A549 (cell line): Measurements from ENCODE around the gene PRKRIP1. TPM values are rescaled to one million over a fixed set of nuclear protein-coding genes. Genes with fewer than 3 reads are reported as not detected.
A peak's percentile ranks its signal among the peaks of the same experiment; 100 is the strongest.

Experiments
- ATAC-seq, 2 experiments: fragments of 200-7000 bp in 1 of 2; fragments of >200 bp in 1 of 2; cut with Nextera tagmentation in 1 of 2; cut with Tn5 transposase in 1 of 2; 3 replicates each; pipeline versions ENCODE4 v1.8.0 to v1.9.1; 2018 to 2020; ENCODE audit warnings: mild to moderate bottlenecking in 1 of 2, moderate library complexity in 1 of 2
- CTCF ChIA-PET: fragments of 300-600 bp; sonication (Branson Sonifier 250); formaldehyde crosslinking; extraction: SDS; loops from one replicate; lab custom pipeline; 2021; ENCODE audit warnings: antibody characterized with exemption, inconsistent platforms; lab: Yijun Ruan, JAX
- POLR2A ChIA-PET: fragments of 350-600 bp; formaldehyde crosslinking; extraction: SDS; loops from one replicate; lab custom pipeline; 2021; ENCODE audit warnings: antibody characterized with exemption, inconsistent platforms; lab: Yijun Ruan, JAX
- DNase-seq, 2 experiments: peaks; one replicate each; pipeline versions ENCODE4 v3.0.0 to v3.0.0-alpha.2; 2011 to 2016; ENCODE audit warnings: low read depth in 1 of 2, low spot score in 1 of 2
- FAIRE-seq: peaks from 2 replicates; lab custom pipeline; 2011; peaks lifted over from hg19 to GRCh38; lab: Jason Lieb, UNC
- H3K27ac ChIP-seq, 2 experiments: fragments of >200 bp; sonication (Bioruptor Twin); formaldehyde crosslinking; 3 replicates each; pipeline ENCODE4 v1.5.1; 2016 to 2017
- H3K4me1 ChIP-seq: fragments of >200 bp; sonication (Bioruptor Twin); formaldehyde crosslinking; 3 replicates; pipeline ENCODE4 v1.6.1; 2016
- H3K4me2 ChIP-seq: fragments of >200 bp; sonication (Bioruptor Twin); formaldehyde crosslinking; 3 replicates; pipeline ENCODE4 v1.6.1; 2016
- H3K4me3 ChIP-seq: fragments of >200 bp; sonication (Bioruptor Twin); formaldehyde crosslinking; 3 replicates; pipeline ENCODE4 v1.5.1; 2016
- H3K9me3 ChIP-seq: fragments of >200 bp; sonication (Bioruptor Twin); formaldehyde crosslinking; 3 replicates; pipeline ENCODE4 v1.6.1; 2016
- CBX2 ChIP-seq: fragments of 200-600 bp; sonication (generic); IDR thresholded peaks from 2 replicates; pipeline ENCODE4 v1.6.1; 2016; ENCODE audit warnings: low read depth, mild to moderate bottlenecking, borderline replicate concordance
- CTCF ChIP-seq: fragments of >200 bp; sonication (Bioruptor Twin); formaldehyde crosslinking; IDR thresholded peaks from 3 replicates; pipeline ENCODE4 v1.5.1; 2016
- FOSL2 ChIP-seq, 2 experiments: fragments of 450-650 bp in 1 of 2; fragments of >200 bp in 1 of 2; sonication (Bioruptor Twin) in 1 of 2; formaldehyde crosslinking; IDR thresholded peaks; 2 replicates each; pipeline versions ENCODE4 v1.5.0 to v1.6.1; 2016 to 2020; ENCODE audit warnings: mild to moderate bottlenecking in 1 of 2, moderate library complexity in 1 of 2
- GATA3 ChIP-seq: IDR thresholded peaks from 2 replicates; pipeline ENCODE4 v1.6.1; 2012; ENCODE audit warnings: borderline replicate concordance
- HOXB13 ChIP-seq: fragments of 250-450 bp; sonication (Bioruptor Pico); IDR thresholded peaks from 2 replicates; pipeline ENCODE4 v1.5.0; 2020; ENCODE audit warnings: low read depth, mild to moderate bottlenecking, moderate library complexity
- JUN ChIP-seq, 2 experiments: fragments of >200 bp; sonication (Bioruptor Twin); formaldehyde crosslinking; IDR thresholded peaks; 2 replicates in 1 of 2; 3 replicates in 1 of 2; pipeline ENCODE4 v1.6.1; 2016 to 2017
- MAX ChIP-seq: IDR thresholded peaks from 2 replicates; pipeline ENCODE4 v1.6.1; 2012
- MYC ChIP-seq: IDR thresholded peaks from 2 replicates; pipeline ENCODE4 v1.6.1; 2012; ENCODE audit warnings: mild to moderate bottlenecking, inconsistent platforms, low read length, improper control_type of control experiment, borderline replicate concordance
- NPAS2 ChIP-seq: fragments of 250-450 bp; sonication (Bioruptor Pico); IDR thresholded peaks from 2 replicates; pipeline ENCODE4 v1.8.0; 2022; ENCODE audit warnings: mild to moderate bottlenecking, moderate library complexity, borderline replicate concordance
- RCOR1 ChIP-seq: fragments of 150-350 bp; IDR thresholded peaks from 2 replicates; pipeline ENCODE4 v1.6.1; 2014; ENCODE audit warnings: antibody characterized with exemption, low read length, low read depth
- REST ChIP-seq: fragments of 200-600 bp; sonication (generic); IDR thresholded peaks from 2 replicates; pipeline ENCODE4 v1.6.1; 2016; ENCODE audit warnings: antibody characterized with exemption, mild to moderate bottlenecking, moderate library complexity
- TFCP2L1 ChIP-seq: fragments of 250-450 bp; sonication (Bioruptor Pico); IDR thresholded peaks from 2 replicates; pipeline ENCODE4 v1.5.0; 2021; ENCODE audit warnings: mild to moderate bottlenecking
- ZC3H11A ChIP-seq: fragments of 450-650 bp; IDR thresholded peaks from 2 replicates; pipeline ENCODE4 v1.6.1; 2014; ENCODE audit warnings: antibody characterized with exemption, mild to moderate bottlenecking
- WGBS: methylation state at CpG from one replicate; pipeline ENCODE4 v1.1.6; 2017; ENCODE audit errors: missing lambda C conversion rate; 5-methylcytosine and 5-hydroxymethylcytosine counted together
- polyA plus RNA-seq, 4 experiments: library from polyadenylated mRNA; depleted of rRNA in 3 of 4; stranded (reverse); fragments of >200 nt; fragmentation: RNase III in 1 of 4; extraction: RNeasy Plus Mini Kit Qiagen cat#74134 plus additional on column Dnase treatment in 1 of 4; gene quantifications; 2 replicates in 3 of 4; 3 replicates in 1 of 4; pipeline ENCODE4 v1.2.3, GENCODE V29; 2011 to 2017
- TF ChIP-seq, protein P1 (sequence below): IDR thresholded peaks from 2 replicates; pipeline ENCODE4 v1.6.1; 2012; ENCODE audit warnings: low read depth, borderline replicate concordance

PRKRIP1 gene
- polyA plus RNA-seq, 2 of the 4 experiments (the other 2 are of a cell fraction) = 15.4 to 24.1 TPM

DNA sequence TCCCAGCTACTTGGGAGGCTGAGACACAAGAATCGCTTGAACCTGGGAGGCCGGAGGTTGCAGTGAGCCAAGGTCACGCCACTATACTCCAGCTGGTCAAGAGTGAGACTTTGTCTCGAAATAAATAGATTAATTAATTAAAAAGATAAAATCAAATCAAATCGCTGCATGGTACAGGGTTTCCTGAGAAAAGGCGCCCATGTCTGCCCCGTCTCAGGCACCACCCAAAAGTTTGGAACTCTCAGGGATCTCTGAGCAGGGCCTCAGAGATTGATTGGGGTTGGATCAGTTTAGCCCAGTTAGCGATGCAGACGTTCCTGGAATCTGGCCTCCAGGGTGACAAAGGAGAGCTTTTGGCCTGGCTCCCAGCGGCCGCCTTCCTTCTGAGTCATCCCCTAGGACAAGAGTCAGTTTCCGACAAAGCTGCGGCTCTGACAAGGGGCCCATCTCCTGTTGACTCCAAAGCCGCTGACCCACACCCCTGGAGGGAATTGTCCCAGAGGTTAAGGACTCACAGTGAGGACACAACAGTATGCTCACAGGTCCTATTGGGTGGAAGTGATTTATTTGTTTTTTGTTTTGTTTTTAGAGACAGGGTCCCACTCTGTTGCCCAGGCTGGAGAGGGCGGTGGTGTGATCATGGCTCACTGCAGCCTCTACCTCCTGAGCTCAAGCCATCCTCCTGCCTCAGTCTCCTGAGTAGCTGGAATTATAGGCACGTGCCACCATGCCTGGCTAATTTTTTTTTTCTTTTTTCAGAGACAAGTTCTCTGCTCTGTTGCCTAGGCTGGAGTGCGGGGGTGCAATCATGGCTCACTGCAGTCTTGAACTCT, 44.0 kb downstream of the PRKRIP1 start:
- CTCF ChIA-PET = interaction anchor here (0.9 to 2.6 kb wide), 6 partner anchors 17 to 35 kb away, joined by 3 to 9 read pairs (median 3); no protein-coding TSS in a partner anchor
- POLR2A ChIA-PET = no interaction called here
- peak overlapping the region; percentile 44 to 65; a peak in 5 of 6 replicates for H3K27ac ChIP-seq
- TF ChIP-seq MAX = 0 out of 2 replicates have a peak, but pooled peaks have one; percentile 27
- no peak for TF ChIP-seq FOSL2 (IDR thresholded peaks at IDR 0.05)
- TF ChIP-seq FOSL2 (CRISPR knock-in tag; IDR thresholded peaks at IDR 0.05) = peak; percentile 75
- TF ChIP-seq, protein P1, sequence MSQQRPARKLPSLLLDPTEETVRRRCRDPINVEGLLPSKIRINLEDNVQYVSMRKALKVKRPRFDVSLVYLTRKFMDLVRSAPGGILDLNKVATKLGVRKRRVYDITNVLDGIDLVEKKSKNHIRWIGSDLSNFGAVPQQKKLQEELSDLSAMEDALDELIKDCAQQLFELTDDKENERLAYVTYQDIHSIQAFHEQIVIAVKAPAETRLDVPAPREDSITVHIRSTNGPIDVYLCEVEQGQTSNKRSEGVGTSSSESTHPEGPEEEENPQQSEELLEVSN = no peak
- TF ChIP-seq, all 56 proteins: peak for 2
- Histone ChIP-seq H3K4me3 (no peak overlapping the region), H3K9me3 (no peaks in the 10 kb centered on the region), H3K4me1 (peaks cover 15% of the 10 kb centered on the region), H3K4me2 (peak overlapping the region; percentile 64)
- peak; percentile 70 to 89 for DNase-seq
- FAIRE-seq = no peak
- ATAC-seq = peak; percentile 93 to 94
- 37% methylated on average over 17 of the region's 17 CpGs for WGBS

DNA sequence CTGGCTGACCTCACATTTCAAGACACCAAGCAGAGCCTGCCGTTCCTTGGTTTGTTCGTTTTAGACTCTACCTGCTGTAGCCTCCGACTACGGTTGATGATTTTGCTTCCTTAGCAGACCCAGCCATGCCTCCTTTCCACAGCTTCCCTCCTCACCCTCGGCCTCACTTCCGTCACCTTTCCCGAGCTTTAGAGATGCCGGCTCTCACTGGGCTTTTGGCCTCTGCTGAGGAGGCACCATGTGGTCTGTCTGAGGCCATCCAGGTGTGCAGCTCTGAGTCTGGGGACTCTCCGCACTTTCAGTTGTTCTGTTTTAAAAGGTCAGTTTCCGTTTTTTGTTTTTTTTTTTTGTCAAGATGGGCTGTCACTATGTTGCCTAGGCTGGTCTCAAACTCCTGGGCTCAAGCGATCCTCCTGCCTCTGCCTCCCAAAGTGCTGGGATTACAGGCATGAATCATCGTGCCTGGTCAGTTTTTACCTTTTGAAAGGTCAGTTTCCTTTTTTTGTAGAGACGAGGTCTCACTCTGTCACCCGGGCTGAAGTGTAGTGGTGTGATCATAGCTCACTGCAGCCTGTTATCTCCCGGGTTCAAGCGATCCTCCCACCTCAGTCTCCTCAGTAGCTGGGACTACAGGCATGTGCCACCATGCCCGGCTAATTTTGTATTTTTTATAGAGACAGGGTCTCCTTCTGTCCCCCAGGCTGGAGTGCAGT, 49.0 kb downstream of the PRKRIP1 start:
- no peak for TF ChIP-seq MYC
- TF ChIP-seq TFCP2L1 (CRISPR knock-in tag) = no peak
- H3K4me2 ChIP-seq = no peak overlapping the region
- FAIRE-seq (no peak), ATAC-seq (no peak), DNase-seq (no peak)
- ChIA-PET POLR2A (no interaction called here), CTCF (interaction anchor here (1.5 to 1.8 kb wide), 2 partner anchors 11 to 32 kb away, joined by 4 read pairs; no protein-coding TSS in a partner anchor)
- H3K4me3 ChIP-seq = no peak overlapping the region
- WGBS = 85% methylated on average over 17 of the region's 17 CpGs
- H3K4me1 ChIP-seq = peaks cover 7% of the 10 kb centered on the region
- no peak overlapping the region for H3K27ac ChIP-seq
- no peaks in the 10 kb centered on the region for H3K9me3 ChIP-seq

DNA sequence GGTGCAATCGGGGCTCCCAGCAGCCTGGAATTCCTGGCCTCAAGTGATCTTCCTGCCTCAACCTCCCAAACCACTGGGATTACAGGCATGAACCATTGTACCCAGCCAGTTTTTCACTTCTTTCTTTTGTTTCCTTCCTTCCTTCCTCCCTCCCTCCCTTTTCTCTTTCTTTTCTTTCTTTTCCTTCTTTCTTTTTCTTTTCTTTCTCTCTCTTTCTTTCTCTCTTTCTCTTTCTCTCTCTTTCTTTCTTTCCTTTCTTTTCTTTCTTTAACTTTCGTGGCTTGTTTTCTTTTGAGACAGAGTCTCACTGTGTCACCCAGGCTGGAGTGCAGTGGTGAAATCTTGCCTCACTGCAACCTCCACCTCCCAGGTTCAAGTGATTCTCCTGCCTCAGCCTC, 49.5 kb downstream of the PRKRIP1 start:
- H3K4me1 ChIP-seq = peaks cover 2% of the 10 kb centered on the region
- TF ChIP-seq ZC3H11A (no peak), GATA3 (no peak), REST (no peak), RCOR1 (no peak), CBX2 (no peak), CTCF (no peak), NPAS2 (CRISPR knock-in tag) (no peak), JUN (IDR thresholded peaks at IDR 0.05) (no peak), MAX (no peak), HOXB13 (CRISPR knock-in tag) (no peak), MYC (no peak)
- ATAC-seq = no peak
- DNase-seq = no peak
- 59% methylated on average over 2 of the region's 2 CpGs for WGBS
- H3K4me3 ChIP-seq = no peak overlapping the region
- POLR2A ChIA-PET = no interaction called here
- H3K27ac ChIP-seq = no peak overlapping the region
- FAIRE-seq = no peak
- H3K4me2 ChIP-seq = no peak overlapping the region
- H3K9me3 ChIP-seq = no peaks in the 10 kb centered on the region
- CTCF ChIA-PET = interaction anchor here (1.8 kb wide), 1 partner anchor 33 kb away, joined by 4 read pairs; no protein-coding TSS in a partner anchor
